GM18498 (cell line): ENCODE measurements around the gene ATL3.
A peak's percentile ranks its signal among the peaks of the same experiment; 100 is the strongest.
"Not testable (repeated sequence)": the region's sequence is repeated elsewhere in the genome, so short reads cannot be mapped to it uniquely, and the experiment has no call there.

Source experiments
- ATAC-seq: cut with Tn5 transposase; IDR thresholded peaks from one replicate; pipeline ENCODE4 v1.9.1; 2021; ENCODE audit warnings: mild to moderate bottlenecking, moderate library complexity; ENCODE audit not compliant: unreplicated experiment

ATL3 gene

GRCh38 chr11:63681321-63682065 lies 10.3 kb upstream of the ATL3 start, which contains the start of gene RTN3:
Gene RTN3 (plus strand): TSS chr11:63681500. CDS start chr11:63681637, 137 bp downstream.
- peak; percentile 93 for ATAC-seq

- no peak for ATAC-seq
Measured at GRCh38 chr11:63680834-63681320, 9.7 kb upstream of the ATL3 start.

GRCh38 chr11:63673579-63673978 lies 2.4 kb upstream of the ATL3 start:
- no peak for ATAC-seq

GRCh38 chr11:63672936-63673539 lies 1.9 kb upstream of the ATL3 start:
- ATAC-seq, result no peak

- no peak for ATAC-seq
Measured at GRCh38 chr11:63672156-63672463, 934 bp upstream of the ATL3 start.

GRCh38 chr11:63670433-63671321 lies 499 bp downstream of the ATL3 start:
- peak; percentile 53 for ATAC-seq

GRCh38 chr11:63670096-63670432 lies 1.1 kb downstream of the ATL3 start:
- no peak for ATAC-seq

GRCh38 chr11:63667995-63668795 lies 3.0 kb downstream of the ATL3 start:
- no peak for ATAC-seq

- ATAC-seq, result no peak
Measured at GRCh38 chr11:63666874-63667273, 4.3 kb downstream of the ATL3 start.

GRCh38 chr11:63663809-63664208 lies 7.4 kb downstream of the ATL3 start:
- no peak for ATAC-seq

- ATAC-seq, result no peak
Measured at GRCh38 chr11:63660972-63661371, 10.2 kb downstream of the ATL3 start.

- ATAC-seq, result no peak
Measured at GRCh38 chr11:63652671-63653070, 18.5 kb downstream of the ATL3 start.

- no peak for ATAC-seq
Measured at GRCh38 chr11:63643205-63643604, 28.0 kb downstream of the ATL3 start.

GRCh38 chr11:63641727-63642126 lies 29.4 kb downstream of the ATL3 start:
- no peak for ATAC-seq

GRCh38 chr11:63639199-63639832 lies 31.9 kb downstream of the ATL3 start:
- no peak for ATAC-seq

GRCh38 chr11:63638436-63638835 lies 32.7 kb downstream of the ATL3 start:
- not testable (repeated sequence) for ATAC-seq

- ATAC-seq, result no peak
Measured at GRCh38 chr11:63635762-63636465, 35.3 kb downstream of the ATL3 start.

- ATAC-seq, result no peak
Measured at GRCh38 chr11:63629426-63629825, 41.8 kb downstream of the ATL3 start.

GRCh38 chr11:63623513-63624140 lies 47.5 kb downstream of the ATL3 start:
- ATAC-seq, result no peak
